Measurements from ENCODE around the gene FBXW4. TPM values are rescaled to one million over a fixed set of nuclear protein-coding genes. Genes with fewer than 3 reads are reported as not detected.
A peak's percentile ranks its signal among the peaks of the same experiment; 100 is the strongest.

Gene FBXW4
- polyA plus RNA-seq, 3 donors = 53.9 to 62.9 (median 56.9) TPM

DNA sequence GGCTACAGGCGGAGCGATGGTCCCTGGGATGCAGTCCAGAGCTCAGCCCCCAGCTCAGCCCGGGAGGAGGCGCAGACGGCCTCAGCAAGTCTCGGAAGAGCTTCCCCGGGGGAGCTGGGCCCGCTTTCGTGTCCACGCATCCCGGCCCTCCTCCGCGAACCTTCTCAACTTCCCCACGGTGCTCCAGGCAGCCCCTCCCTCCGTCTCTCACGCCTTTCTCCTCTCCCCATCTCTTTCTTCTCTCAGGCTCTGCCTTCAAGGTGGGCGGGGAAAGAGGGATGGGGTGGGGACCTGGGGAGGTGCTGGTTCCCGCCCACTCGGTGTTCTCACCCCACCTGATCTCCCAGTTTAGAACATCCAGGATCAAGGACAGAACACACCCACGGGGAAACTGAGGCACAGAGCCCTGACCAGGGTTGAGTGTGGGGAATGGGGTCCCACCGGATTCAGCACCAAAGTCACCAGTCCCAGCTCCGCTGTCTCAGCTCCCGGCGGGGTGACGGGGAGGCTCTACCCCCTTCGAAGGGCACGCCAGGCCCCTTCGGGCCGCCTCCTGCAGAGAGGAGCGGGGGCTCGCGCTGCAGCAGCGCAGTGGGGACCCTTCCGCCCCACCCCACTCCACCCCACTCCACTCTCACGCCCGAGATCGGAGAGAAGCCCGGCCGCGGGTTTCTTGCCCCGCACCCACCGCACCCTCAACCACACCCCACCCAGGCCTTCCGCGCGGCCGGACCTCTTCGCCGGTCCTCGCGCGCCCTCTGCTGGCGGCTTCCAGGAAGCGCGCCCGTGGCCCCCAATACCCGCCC is 125.1 kb downstream of the FBXW4 start:
- peak; percentile 57 for DNase-seq

- DNase-seq = no peak
These were observed 125.7 kb downstream of the FBXW4 start for GRCh38 chr10:101569323-101569621.

- DNase-seq = no peak
These were observed 126.8 kb downstream of the FBXW4 start for GRCh38 chr10:101568054-101568745.

GRCh38 chr10:101567165-101568006 is 127.6 kb downstream of the FBXW4 start:
- DNase-seq = no peak

GRCh38 chr10:101566333-101567164 is 128.4 kb downstream of the FBXW4 start:
- DNase-seq = peak; percentile 30

- no peak for DNase-seq
These were observed 129.0 kb downstream of the FBXW4 start for GRCh38 chr10:101565936-101566332.

- no peak for DNase-seq
These were observed 129.5 kb downstream of the FBXW4 start for GRCh38 chr10:101565370-101565900.

DNA sequence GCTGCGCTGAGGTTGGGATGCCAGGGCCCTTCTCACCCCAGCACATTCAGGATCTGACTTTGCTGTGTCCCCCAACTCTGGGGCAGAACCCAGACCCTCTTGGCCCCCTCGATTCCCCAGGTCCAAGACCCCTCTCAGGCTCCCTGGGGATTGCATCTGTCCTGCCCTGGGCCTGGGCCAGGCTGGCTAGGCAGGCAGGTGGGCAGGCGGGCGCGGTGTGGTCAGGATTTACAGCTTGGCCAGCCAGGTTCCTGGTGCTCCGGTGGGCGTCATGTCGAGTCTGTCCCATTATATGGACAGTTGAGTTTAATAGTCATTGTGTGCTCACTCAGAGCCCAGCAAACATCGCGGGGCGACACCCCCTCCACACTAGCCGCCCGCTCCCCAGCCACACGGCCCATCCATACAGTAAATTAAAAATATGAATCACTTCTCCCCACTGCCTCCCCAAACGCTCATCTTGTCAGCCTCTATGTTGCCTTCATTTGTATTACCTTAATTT is 130.4 kb downstream of the FBXW4 start:
- no peak for DNase-seq

- no peak for DNase-seq
These were observed 131.4 kb downstream of the FBXW4 start for GRCh38 chr10:101563497-101564040.

- DNase-seq = no peak
These were observed 132.0 kb downstream of the FBXW4 start for GRCh38 chr10:101563007-101563406.

DNA sequence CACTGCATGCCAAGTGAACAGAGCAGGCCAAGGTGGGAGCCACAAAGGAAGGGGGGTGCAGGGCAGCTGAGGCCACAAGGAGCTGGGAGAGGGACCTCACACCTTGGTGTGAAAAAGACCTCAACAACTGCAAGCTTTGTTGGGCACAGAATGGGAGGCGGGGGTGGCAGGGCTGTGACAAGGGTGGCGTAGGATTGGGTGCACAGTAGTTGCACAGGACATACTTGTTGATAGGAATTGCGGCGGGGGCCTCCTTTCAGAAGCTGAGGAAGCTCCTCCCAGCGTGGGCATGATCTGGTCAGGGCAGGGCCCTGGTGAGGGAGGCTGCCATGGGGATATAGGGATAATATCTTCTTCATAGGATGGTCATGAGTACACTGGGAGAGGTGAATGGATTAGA is 132.7 kb downstream of the FBXW4 start:
- no peak for DNase-seq

GRCh38 chr10:101561068-101561915 is 133.7 kb downstream of the FBXW4 start:
- DNase-seq = no peak

Other genes with a start within 250 kb of the FBXW4 start
- gene POLL, start 106.9 kb downstream of the FBXW4 start, polyA plus RNA-seq (ENCODE audit: insufficient read length in 3 of 3) = 10 to 100 TPM; 31.8 to 46.3 (median 40.1) TPM
- gene DPCD, start 106.8 kb downstream of the FBXW4 start, polyA plus RNA-seq (ENCODE audit: insufficient read length in 3 of 3) = 10 to 100 TPM; 44.5 to 47.6 (median 45.6) TPM
- gene FGF8, start 80.9 kb upstream of the FBXW4 start, polyA plus RNA-seq (ENCODE audit: insufficient read length in 3 of 3) = 10 to 100 TPM in 2 of 3 donors, 1 to 10 TPM in 1; 7.8 to 10.4 (median 10.1) TPM
- 10 to 100 TPM; 54.7 to 68.9 (median 58.2) TPM for gene NPM3, start 88.3 kb upstream of the FBXW4 start, polyA plus RNA-seq (ENCODE audit: insufficient read length in 3 of 3)
- gene OGA, start 123.3 kb upstream of the FBXW4 start, polyA plus RNA-seq (ENCODE audit: insufficient read length in 3 of 3) = 100 to 1,000 TPM; 111 to 237 (median 214) TPM
- 1 to 10 TPM; 3.8 to 8.4 (median 7.3) TPM for gene KCNIP2, start 148.6 kb upstream of the FBXW4 start, polyA plus RNA-seq (ENCODE audit: insufficient read length in 3 of 3)